Upper lobe of left lung (tissue), 6 donors: ENCODE data around the gene CAPN11. TPM values are rescaled to one million over a fixed set of nuclear protein-coding genes. Genes with fewer than 3 reads are reported as not detected.

Experiments used
- ATAC-seq, 2 donors: fragments of 200-7000 bp; cut with Tn5 transposase; one replicate each; pipeline ENCODE4 v1.9.1; 2022; ENCODE audit warnings: mild to moderate bottlenecking in 2 of 2, moderate library complexity in 2 of 2; ENCODE audit not compliant: low FRiP score in 2 of 2
- DNase-seq, 2 donors: peaks; one replicate each; pipeline ENCODE4 v3.0.0-alpha.2; 2019 to 2020
- H3K27ac ChIP-seq, 4 donors: fragments of 200-600 bp; sonication (generic); one replicate each; pipeline ENCODE4 v1.5.1; 2016 to 2019
- H3K27me3 ChIP-seq, 4 donors: fragments of 200-600 bp; sonication (generic); one replicate each; pipeline ENCODE4 v1.5.1; 2017 to 2019
- H3K36me3 ChIP-seq, 4 donors: fragments of 200-600 bp; sonication (generic); one replicate each; pipeline ENCODE4 v1.5.1; 2016 to 2019
- H3K4me1 ChIP-seq, 4 donors: fragments of 200-600 bp; sonication (generic); one replicate each; pipeline ENCODE4 v1.5.1; 2018 to 2019
- H3K4me3 ChIP-seq, 4 donors: fragments of 200-600 bp; sonication (generic); one replicate each; pipeline ENCODE4 v1.5.1; 2017 to 2019; ENCODE audit warnings: mild to moderate bottlenecking in 2 of 4, moderate library complexity in 1 of 4
- H3K9me3 ChIP-seq, 4 donors: fragments of 200-600 bp; sonication (generic); one replicate each; pipeline ENCODE4 v1.5.1; 2018 to 2019
- CTCF ChIP-seq, 6 experiments: fragments of 450-650 bp in 4 of 6; fragments of 200-600 bp in 2 of 6; sonication (generic) in 2 of 6; IDR thresholded peaks; one replicate each; pipeline ENCODE4 v1.5.1; 2016 to 2019; ENCODE audit warnings: antibody characterized with exemption in 6 of 6
- EP300 ChIP-seq, 4 donors: sonication (generic); formaldehyde crosslinking; IDR thresholded peaks; one replicate each; pipeline ENCODE4 v1.5.1; 2017; ENCODE audit warnings: antibody characterized with exemption in 4 of 4, control low read depth in 2 of 4
- POLR2A ChIP-seq, 4 donors: fragments of 450-650 bp; IDR thresholded peaks; one replicate each; pipeline ENCODE4 v1.5.1; 2016 to 2017; ENCODE audit warnings: antibody characterized with exemption in 4 of 4, mild to moderate bottlenecking in 2 of 4
- POLR2AphosphoS5 ChIP-seq, 2 donors: sonication (generic); formaldehyde crosslinking; IDR thresholded peaks; one replicate each; pipeline ENCODE4 v1.5.1; 2017; ENCODE audit warnings: antibody characterized with exemption in 2 of 2
- WGBS, 2 donors: methylation state at CpG; one replicate each; pipeline ENCODE4 v1.1.5; 2017 to 2018; 5-methylcytosine and 5-hydroxymethylcytosine counted together
- total RNA-seq, 6 donors: library from RNA; depleted of rRNA in 4 of 6; stranded (reverse); fragments of >200 nt in 4 of 6; gene quantifications; one replicate each; pipeline versions ENCODE4 v1.1.0 to v1.2.1, GENCODE V29; 2016 to 2021
- donor health status: DM: no; HTN: no; CAD: no; lungs with moderate emphysema.
- donor health status: DM: no; HTN: yes; CAD: no; lungs with severe emphysema.

CAPN11 gene
- total RNA-seq, 6 donors from 2014 or later, result 0.30 to 0.81 (median 0.52) TPM; not detected in 2

- 85 to 90% methylated on average over 4 of the region's 4 CpGs for WGBS, 2 donors
- ATAC-seq, result no peak
- H3K4me3 ChIP-seq, result no peak overlapping the region
- peak overlapping the region; percentile 71 to 91 (median 87) for H3K27ac ChIP-seq
- H3K27me3 ChIP-seq, result no peaks in the 10 kb centered on the region
- no peaks in the 10 kb centered on the region for H3K36me3 ChIP-seq
- TF ChIP-seq POLR2AphosphoS5 (IDR thresholded peaks at IDR 0.05) (no peak), POLR2A (IDR thresholded peaks at IDR 0.05) (no peak), EP300 (IDR thresholded peaks at IDR 0.05) (no peak), CTCF (IDR thresholded peaks at IDR 0.05) (no peak)
- no peak for DNase-seq
- no peaks in the 10 kb centered on the region for H3K9me3 ChIP-seq
- peaks cover 58 to 88% (median 78%) of the 10 kb centered on the region in 4 donors for H3K4me1 ChIP-seq
Measured at GRCh38 chr6:44220913-44221290, 62.3 kb downstream of the CAPN11 start.

- peak overlapping the region in 2 of 4 donors; percentile 0 to 87 for H3K4me3 ChIP-seq
- ATAC-seq, result peak; percentile 64 to 87
- H3K27me3 ChIP-seq, result no peaks in the 10 kb centered on the region
- H3K4me1 ChIP-seq, result peaks cover 59 to 93% (median 83%) of the 10 kb centered on the region in 4 donors
- peak overlapping the region; percentile 71 to 91 (median 87) for H3K27ac ChIP-seq
- H3K36me3 ChIP-seq, result no peaks in the 10 kb centered on the region
- H3K9me3 ChIP-seq, result no peaks in the 10 kb centered on the region
- DNase-seq, result peak; percentile 84 to 93
- WGBS, 2 donors, result 10 to 19% methylated on average over 2 to 4 of the region's 4 CpGs
- peak in 1 of 4 donors; percentile 65 for TF ChIP-seq POLR2A (IDR thresholded peaks at IDR 0.05)
- peak in 1 of 4 donors; percentile 93 for TF ChIP-seq EP300 (IDR thresholded peaks at IDR 0.05)
- TF ChIP-seq CTCF (IDR thresholded peaks at IDR 0.05), result peak; percentile 84 to 91 (median 88)
- peak; percentile 75 to 89 for TF ChIP-seq POLR2AphosphoS5 (IDR thresholded peaks at IDR 0.05)
Measured at GRCh38 chr6:44221291-44221960, 62.8 kb downstream of the CAPN11 start.

DNA sequence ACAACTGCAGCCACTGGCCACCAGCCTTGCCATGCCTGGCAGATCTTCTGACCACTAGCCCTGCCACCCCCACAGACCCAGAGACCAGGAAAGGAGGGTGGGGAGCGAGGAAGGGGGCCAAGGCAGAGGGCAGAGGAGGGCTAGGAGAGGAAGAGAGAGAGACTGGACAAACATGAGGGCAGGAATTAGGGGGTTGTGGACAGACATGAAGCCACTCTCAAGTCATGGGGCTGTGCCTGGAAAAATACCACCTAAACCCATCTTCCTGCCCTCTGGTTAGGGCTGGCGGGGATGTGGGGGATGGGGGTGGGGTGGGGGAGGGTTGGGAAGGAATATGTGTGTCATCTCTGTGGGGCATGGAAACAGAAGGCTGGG lies 63.3 kb downstream of the CAPN11 start:
- Histone ChIP-seq H3K4me1 (peaks cover 59 to 93% (median 84%) of the 10 kb centered on the region in 4 donors), H3K4me3 (peak overlapping the region in 2 of 4 donors; percentile 0 to 87)
- WGBS, 2 donors, result 55 to 63% methylated on average over 2 of the region's 2 CpGs

DNA sequence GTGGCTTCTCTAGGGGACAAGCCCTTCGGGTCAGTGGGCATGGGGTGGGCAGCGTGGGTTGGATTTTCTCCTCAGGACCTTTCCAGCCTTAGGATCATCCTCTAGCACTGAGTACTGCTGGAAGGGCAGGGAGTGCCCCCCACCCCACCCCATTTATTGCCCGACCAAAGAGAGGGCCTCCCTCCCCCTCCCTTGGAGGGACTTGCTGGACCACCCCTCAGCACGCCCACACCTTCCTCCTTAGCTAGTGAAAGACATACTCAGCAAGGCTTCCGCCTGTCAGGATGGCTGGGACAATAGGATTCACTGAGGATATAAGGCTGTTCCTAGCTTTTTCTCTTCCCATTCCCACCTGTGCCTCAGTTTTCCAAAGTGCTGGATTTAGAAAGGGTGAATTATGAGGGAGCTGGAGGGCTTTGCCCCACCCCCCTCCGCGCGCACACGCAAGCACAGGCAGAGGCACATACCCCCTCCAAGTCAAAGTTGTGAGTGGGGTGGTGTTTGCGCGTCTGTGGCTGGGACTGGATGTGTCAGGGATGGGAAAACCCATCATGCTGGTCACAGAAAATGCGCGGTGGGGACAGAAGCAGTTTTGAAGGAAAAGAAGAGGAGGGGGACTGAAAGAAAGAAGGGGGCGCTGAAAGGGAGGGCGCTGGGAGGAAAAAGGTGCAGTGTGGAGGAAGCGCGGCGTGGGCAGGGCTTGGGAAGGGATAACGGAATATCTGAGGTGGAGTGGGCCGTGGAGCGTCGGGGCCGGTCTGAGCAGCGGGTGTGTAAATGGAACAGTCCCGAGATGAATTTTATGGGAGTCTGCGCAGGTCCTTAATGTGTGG lies 64.1 kb downstream of the CAPN11 start:
- Histone ChIP-seq H3K9me3 (no peaks in the 10 kb centered on the region), H3K27me3 (no peaks in the 10 kb centered on the region), H3K4me3 (peak overlapping the region; percentile 38 to 87 (median 62)), H3K27ac (peak overlapping the region; percentile 71 to 91 (median 87)), H3K36me3 (no peaks in the 10 kb centered on the region), H3K4me1 (peaks cover 55 to 87% (median 80%) of the 10 kb centered on the region in 4 donors)
- WGBS, 2 donors, result 32 to 35% methylated on average over 26 of the region's 26 CpGs
- no peak for DNase-seq
- TF ChIP-seq CTCF (IDR thresholded peaks at IDR 0.05) (no peak), POLR2AphosphoS5 (IDR thresholded peaks at IDR 0.05) (no peak), EP300 (IDR thresholded peaks at IDR 0.05) (no peak), POLR2A (IDR thresholded peaks at IDR 0.05) (no peak)
- no peak for ATAC-seq

More for the DNA sequence above, 63.3 kb downstream of the CAPN11 start:
- DNase-seq (no peak), ATAC-seq (no peak)
- Histone ChIP-seq H3K27me3 (no peaks in the 10 kb centered on the region), H3K36me3 (no peaks in the 10 kb centered on the region), H3K9me3 (no peaks in the 10 kb centered on the region), H3K27ac (peak overlapping the region; percentile 71 to 91 (median 87))
- no peak for TF ChIP-seq CTCF (IDR thresholded peaks at IDR 0.05)
- TF ChIP-seq POLR2A (IDR thresholded peaks at IDR 0.05), result no peak
- TF ChIP-seq EP300 (IDR thresholded peaks at IDR 0.05), result no peak
- TF ChIP-seq POLR2AphosphoS5 (IDR thresholded peaks at IDR 0.05), result no peak
